ENCODE data around the gene CHST13. TPM values are rescaled to one million over a fixed set of nuclear protein-coding genes. Genes with fewer than 3 reads are reported as not detected.

Gene CHST13
- total RNA-seq, 1 experiment from 2014 or later, result 0.91 TPM

DNA sequence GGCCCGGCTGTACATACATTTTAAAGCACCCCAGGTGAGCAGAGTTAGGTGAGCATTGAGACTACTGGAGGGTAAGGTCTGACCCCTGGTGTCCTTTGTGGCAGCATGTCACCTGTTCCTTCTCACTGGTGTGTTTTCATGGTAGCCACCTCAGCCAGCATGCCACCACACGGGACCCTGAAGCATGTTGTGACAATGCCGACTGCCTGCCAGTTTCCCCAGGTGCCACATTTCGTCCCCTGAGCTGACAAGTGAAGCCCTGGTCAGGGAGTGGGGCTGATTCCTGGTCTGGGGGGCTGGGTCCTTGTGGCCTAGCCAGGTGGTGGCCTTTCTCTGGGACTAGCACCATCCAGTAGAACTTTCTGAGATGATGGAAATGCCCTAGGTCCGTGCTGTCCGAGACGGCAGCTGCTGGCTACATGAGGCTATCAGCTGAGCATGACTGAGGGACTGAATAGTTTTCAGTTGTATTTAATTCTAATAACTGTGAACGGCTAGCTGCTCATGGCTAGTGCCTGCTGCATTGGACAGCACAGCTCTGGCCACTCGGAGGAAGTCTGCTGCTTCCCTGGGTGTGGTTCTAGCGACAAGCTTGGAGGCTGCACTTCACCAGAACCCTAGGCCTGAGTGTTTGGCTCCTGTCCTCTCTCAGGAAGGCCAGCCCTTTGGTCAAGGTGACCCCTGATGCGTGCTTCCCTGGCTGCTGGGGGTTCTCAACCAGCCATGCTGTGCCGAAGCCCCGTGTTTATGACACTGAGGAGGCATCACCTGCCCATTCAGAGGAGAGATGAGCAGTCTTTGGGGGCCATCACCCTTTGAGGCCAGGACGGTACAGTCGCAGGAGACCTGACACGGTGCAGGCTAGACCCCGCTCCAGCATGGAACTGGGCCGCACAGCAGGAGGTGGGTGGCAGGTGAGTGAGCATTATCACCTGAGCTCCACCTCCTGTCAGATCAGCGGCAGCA, 30.9 kb downstream of the CHST13 start:
- intact Hi-C loops (cut with micrococcal nuclease), result no loop called here
- Histone ChIP-seq H3K4me2 (ENCODE audit: low read length) (no peak overlapping the region), H3K9me2 (ENCODE audit: insufficient read depth) (no peaks in the 10 kb centered on the region)

DNA sequence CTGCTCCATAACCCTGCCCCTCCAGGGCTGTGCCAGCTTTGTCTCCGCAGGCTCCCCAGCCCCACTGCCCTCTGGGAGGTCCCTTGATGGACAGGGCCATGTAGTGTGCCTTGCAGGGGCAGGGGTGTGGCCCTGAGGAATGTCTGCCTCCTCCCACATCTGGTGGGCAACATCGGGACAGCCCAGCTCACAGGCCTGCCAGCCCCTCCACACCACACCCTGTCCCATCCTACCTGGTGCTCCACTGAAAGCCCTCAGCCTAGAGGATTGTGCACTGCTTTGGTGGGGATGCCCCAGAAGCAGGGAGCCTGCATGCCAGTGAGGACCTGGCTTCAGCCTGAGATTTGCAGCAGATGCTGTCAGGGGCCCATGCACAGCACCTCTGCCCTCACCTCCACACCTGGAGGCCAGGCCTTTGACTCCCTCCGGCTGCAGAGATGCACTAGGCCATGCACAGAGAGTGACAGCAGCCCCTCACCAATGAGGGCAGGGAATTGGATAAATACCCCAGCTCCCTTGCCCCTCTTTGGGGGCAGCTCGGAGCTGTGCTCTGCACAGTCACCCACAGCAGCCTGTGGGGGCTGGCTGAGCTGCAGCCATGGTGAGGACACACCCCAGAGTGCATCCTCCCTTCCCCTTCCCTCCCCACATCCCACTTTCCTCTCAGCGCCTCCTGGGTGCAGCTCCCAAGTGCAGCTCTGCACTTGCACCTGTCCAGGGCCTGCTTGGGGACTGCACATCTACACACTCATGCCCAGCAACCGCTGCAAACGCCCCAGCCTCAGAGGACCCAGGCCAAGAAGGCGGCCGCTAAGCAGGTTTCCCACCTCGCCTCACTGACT, 32.1 kb downstream of the CHST13 start:
- ATAC-seq (no peak), DNase-seq (ENCODE audit: low read depth, low spot score) (no peak)
- no peaks in the 10 kb centered on the region for H4K20me1 ChIP-seq (ENCODE audit: insufficient read depth)
- H3K4me2 ChIP-seq (ENCODE audit: low read length), result no peak overlapping the region
- ChIA-PET POLR2A (no interaction called here), RAD21 (ENCODE audit: low non-redundant PET in 1 of 2, low total read pairs in 2 of 2, uncharacterized antibody in 2 of 2, unreplicated experiment in 2 of 2) (no interaction called here), CTCF (no interaction called here)
- BruUV-seq (replicated peaks), result no TSS peak
- H3K4me1 ChIP-seq (ENCODE audit: control insufficient read depth in 1 of 2, insufficient read depth in 2 of 2, low read length in 2 of 2), result no peaks in the 10 kb centered on the region
- H3K9ac ChIP-seq (ENCODE audit: low read length), result no peak overlapping the region
- no peak overlapping the region for H3K4me3 ChIP-seq (replicated peaks in 1 of 2; ENCODE audit: low read depth in 1 of 2, low read length in 2 of 2)
- intact Hi-C loops (cut with micrococcal nuclease), result no loop called here
- H3K9me3 ChIP-seq (ENCODE audit: control insufficient read depth in 1 of 2, insufficient read depth in 1 of 2, low read depth in 1 of 2, low read length in 2 of 2), result no peaks in the 10 kb centered on the region
- H3K27me3 ChIP-seq (ENCODE audit: insufficient read depth, low read length), result no peaks in the 10 kb centered on the region
- H3K9me2 ChIP-seq (ENCODE audit: insufficient read depth), result no peaks in the 10 kb centered on the region
- H3K79me2 ChIP-seq (ENCODE audit: insufficient read depth, low read length), result no peaks in the 10 kb centered on the region
- no peak overlapping the region for H3K27ac ChIP-seq (ENCODE audit: low read depth, low read length)
- no peak overlapping the region for H2AFZ ChIP-seq (ENCODE audit: low read depth, low read length, poor library complexity, severe bottlenecking)
- H3K36me3 ChIP-seq (ENCODE audit: control insufficient read depth in 1 of 2, insufficient read depth in 2 of 2, low read length in 2 of 2), result no peaks in the 10 kb centered on the region
- TF ChIP-seq, protein P1, sequence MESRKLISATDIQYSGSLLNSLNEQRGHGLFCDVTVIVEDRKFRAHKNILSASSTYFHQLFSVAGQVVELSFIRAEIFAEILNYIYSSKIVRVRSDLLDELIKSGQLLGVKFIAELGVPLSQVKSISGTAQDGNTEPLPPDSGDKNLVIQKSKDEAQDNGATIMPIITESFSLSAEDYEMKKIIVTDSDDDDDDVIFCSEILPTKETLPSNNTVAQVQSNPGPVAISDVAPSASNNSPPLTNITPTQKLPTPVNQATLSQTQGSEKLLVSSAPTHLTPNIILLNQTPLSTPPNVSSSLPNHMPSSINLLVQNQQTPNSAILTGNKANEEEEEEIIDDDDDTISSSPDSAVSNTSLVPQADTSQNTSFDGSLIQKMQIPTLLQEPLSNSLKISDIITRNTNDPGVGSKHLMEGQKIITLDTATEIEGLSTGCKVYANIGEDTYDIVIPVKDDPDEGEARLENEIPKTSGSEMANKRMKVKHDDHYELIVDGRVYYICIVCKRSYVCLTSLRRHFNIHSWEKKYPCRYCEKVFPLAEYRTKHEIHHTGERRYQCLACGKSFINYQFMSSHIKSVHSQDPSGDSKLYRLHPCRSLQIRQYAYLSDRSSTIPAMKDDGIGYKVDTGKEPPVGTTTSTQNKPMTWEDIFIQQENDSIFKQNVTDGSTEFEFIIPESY (IDR thresholded peaks at IDR 0.05; ENCODE audit: extremely low read depth, insufficient replicate concordance, low read length), result no peak
- TF ChIP-seq, protein P2, sequence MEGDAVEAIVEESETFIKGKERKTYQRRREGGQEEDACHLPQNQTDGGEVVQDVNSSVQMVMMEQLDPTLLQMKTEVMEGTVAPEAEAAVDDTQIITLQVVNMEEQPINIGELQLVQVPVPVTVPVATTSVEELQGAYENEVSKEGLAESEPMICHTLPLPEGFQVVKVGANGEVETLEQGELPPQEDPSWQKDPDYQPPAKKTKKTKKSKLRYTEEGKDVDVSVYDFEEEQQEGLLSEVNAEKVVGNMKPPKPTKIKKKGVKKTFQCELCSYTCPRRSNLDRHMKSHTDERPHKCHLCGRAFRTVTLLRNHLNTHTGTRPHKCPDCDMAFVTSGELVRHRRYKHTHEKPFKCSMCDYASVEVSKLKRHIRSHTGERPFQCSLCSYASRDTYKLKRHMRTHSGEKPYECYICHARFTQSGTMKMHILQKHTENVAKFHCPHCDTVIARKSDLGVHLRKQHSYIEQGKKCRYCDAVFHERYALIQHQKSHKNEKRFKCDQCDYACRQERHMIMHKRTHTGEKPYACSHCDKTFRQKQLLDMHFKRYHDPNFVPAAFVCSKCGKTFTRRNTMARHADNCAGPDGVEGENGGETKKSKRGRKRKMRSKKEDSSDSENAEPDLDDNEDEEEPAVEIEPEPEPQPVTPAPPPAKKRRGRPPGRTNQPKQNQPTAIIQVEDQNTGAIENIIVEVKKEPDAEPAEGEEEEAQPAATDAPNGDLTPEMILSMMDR (IDR thresholded peaks at IDR 0.05 in 2 of 3, conservative IDR thresholded peaks at IDR 0.05 in 1 of 3; ENCODE audit: borderline replicate concordance in 1 of 3, insufficient read depth in 1 of 3, low read depth in 2 of 3, low read length in 2 of 3), result no peak
- TF ChIP-seq, protein P3, sequence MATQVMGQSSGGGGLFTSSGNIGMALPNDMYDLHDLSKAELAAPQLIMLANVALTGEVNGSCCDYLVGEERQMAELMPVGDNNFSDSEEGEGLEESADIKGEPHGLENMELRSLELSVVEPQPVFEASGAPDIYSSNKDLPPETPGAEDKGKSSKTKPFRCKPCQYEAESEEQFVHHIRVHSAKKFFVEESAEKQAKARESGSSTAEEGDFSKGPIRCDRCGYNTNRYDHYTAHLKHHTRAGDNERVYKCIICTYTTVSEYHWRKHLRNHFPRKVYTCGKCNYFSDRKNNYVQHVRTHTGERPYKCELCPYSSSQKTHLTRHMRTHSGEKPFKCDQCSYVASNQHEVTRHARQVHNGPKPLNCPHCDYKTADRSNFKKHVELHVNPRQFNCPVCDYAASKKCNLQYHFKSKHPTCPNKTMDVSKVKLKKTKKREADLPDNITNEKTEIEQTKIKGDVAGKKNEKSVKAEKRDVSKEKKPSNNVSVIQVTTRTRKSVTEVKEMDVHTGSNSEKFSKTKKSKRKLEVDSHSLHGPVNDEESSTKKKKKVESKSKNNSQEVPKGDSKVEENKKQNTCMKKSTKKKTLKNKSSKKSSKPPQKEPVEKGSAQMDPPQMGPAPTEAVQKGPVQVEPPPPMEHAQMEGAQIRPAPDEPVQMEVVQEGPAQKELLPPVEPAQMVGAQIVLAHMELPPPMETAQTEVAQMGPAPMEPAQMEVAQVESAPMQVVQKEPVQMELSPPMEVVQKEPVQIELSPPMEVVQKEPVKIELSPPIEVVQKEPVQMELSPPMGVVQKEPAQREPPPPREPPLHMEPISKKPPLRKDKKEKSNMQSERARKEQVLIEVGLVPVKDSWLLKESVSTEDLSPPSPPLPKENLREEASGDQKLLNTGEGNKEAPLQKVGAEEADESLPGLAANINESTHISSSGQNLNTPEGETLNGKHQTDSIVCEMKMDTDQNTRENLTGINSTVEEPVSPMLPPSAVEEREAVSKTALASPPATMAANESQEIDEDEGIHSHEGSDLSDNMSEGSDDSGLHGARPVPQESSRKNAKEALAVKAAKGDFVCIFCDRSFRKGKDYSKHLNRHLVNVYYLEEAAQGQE (IDR thresholded peaks at IDR 0.05; ENCODE audit: low read depth), result no peak
- no peak for TF ChIP-seq EZH2 (IDR thresholded peaks at IDR 0.05)
- no peak for TF ChIP-seq SRF (IDR thresholded peaks at IDR 0.05; ENCODE audit: low read depth)
- TF ChIP-seq POLR2A (IDR thresholded peaks at IDR 0.05; ENCODE audit: borderline replicate concordance, extremely low read depth, insufficient read depth, insufficient read length), result no peak

More for the DNA sequence above, 30.9 kb downstream of the CHST13 start:
- H3K27me3 ChIP-seq (ENCODE audit: insufficient read depth, low read length), result no peaks in the 10 kb centered on the region
- no TSS peak for BruUV-seq (replicated peaks)
- no peak for ATAC-seq
- ChIA-PET CTCF (no interaction called here), RAD21 (ENCODE audit: low non-redundant PET in 1 of 2, low total read pairs in 2 of 2, uncharacterized antibody in 2 of 2, unreplicated experiment in 2 of 2) (no interaction called here), POLR2A (no interaction called here)
- no peaks in the 10 kb centered on the region for H3K9me3 ChIP-seq (ENCODE audit: control insufficient read depth in 1 of 2, insufficient read depth in 1 of 2, low read depth in 1 of 2, low read length in 2 of 2)
- no peaks in the 10 kb centered on the region for H3K4me1 ChIP-seq (ENCODE audit: control insufficient read depth in 1 of 2, insufficient read depth in 2 of 2, low read length in 2 of 2)
- no peaks in the 10 kb centered on the region for H3K36me3 ChIP-seq (ENCODE audit: control insufficient read depth in 1 of 2, insufficient read depth in 2 of 2, low read length in 2 of 2)
- TF ChIP-seq CEBPB (IDR thresholded peaks at IDR 0.05; ENCODE audit: low read depth) (no peak), EZH2phosphoT487 (IDR thresholded peaks at IDR 0.05; ENCODE audit: borderline replicate concordance) (no peak), ZFX (IDR thresholded peaks at IDR 0.05) (no peak), SIN3A (IDR thresholded peaks at IDR 0.05; ENCODE audit: low read depth) (no peak), RAD21 (IDR thresholded peaks at IDR 0.05; ENCODE audit: low read depth) (no peak), FOSL1 (IDR thresholded peaks at IDR 0.05; ENCODE audit: low read depth) (no peak)
- H3K4me3 ChIP-seq (replicated peaks in 1 of 2; ENCODE audit: low read depth in 1 of 2, low read length in 2 of 2), result no peak overlapping the region
- no peak overlapping the region for H3K9ac ChIP-seq (ENCODE audit: low read length)
- H3K79me2 ChIP-seq (ENCODE audit: insufficient read depth, low read length), result no peaks in the 10 kb centered on the region
- H3K27ac ChIP-seq (ENCODE audit: low read depth, low read length), result no peak overlapping the region
- no peak overlapping the region for H2AFZ ChIP-seq (ENCODE audit: low read depth, low read length, poor library complexity, severe bottlenecking)
- DNase-seq (ENCODE audit: low read depth, low spot score), result no peak
- no peaks in the 10 kb centered on the region for H4K20me1 ChIP-seq (ENCODE audit: insufficient read depth)

All from HCT116 (cell line).